Measurements from ENCODE around the gene DAB2. TPM values are rescaled to one million over a fixed set of nuclear protein-coding genes. Genes with fewer than 3 reads are reported as not detected.
"Not testable (repeated sequence)": the region's sequence is repeated elsewhere in the genome, so short reads cannot be mapped to it uniquely, and the experiment has no call there.

Gene DAB2
- total RNA-seq, 6 donors from 2014 or later = 100 to 177 (median 144) TPM

DNA sequence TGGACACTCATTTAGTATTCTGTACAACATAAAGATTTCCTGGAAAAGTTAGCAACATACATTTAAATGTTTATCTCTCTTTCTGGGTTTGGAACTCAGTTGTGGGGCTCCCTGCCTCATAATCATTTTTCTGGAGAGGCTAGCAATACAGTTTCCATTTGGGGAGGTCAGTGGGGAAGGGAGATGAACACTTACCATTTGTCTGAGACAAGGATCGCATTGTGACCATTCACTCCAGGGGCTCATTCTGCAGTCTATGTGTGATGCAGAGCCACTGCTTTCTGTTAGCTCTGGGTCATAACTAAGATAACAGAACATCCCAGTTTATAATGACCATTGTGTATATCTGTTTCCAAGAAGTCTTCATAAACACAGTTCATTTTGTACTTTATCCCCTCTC lies 82.9 kb downstream of the DAB2 start:
- no peaks in the 10 kb centered on the region for H3K9me3 ChIP-seq
- no peak for DNase-seq
- H3K4me3 ChIP-seq = no peak overlapping the region
- no peaks in the 10 kb centered on the region for H3K27me3 ChIP-seq
- TF ChIP-seq EP300 (IDR thresholded peaks at IDR 0.05) = no peak
- TF ChIP-seq, protein P1, sequence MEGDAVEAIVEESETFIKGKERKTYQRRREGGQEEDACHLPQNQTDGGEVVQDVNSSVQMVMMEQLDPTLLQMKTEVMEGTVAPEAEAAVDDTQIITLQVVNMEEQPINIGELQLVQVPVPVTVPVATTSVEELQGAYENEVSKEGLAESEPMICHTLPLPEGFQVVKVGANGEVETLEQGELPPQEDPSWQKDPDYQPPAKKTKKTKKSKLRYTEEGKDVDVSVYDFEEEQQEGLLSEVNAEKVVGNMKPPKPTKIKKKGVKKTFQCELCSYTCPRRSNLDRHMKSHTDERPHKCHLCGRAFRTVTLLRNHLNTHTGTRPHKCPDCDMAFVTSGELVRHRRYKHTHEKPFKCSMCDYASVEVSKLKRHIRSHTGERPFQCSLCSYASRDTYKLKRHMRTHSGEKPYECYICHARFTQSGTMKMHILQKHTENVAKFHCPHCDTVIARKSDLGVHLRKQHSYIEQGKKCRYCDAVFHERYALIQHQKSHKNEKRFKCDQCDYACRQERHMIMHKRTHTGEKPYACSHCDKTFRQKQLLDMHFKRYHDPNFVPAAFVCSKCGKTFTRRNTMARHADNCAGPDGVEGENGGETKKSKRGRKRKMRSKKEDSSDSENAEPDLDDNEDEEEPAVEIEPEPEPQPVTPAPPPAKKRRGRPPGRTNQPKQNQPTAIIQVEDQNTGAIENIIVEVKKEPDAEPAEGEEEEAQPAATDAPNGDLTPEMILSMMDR (IDR thresholded peaks at IDR 0.05) = no peak
- no peak for TF ChIP-seq POLR2AphosphoS5 (IDR thresholded peaks at IDR 0.05)
- no peak for TF ChIP-seq POLR2A (IDR thresholded peaks at IDR 0.05)
- 97 to 100% methylated on average over 1 of the region's 1 CpG for WGBS, 2 donors
- no peaks in the 10 kb centered on the region for H3K36me3 ChIP-seq
- H3K27ac ChIP-seq = no peak overlapping the region
- no peak for ATAC-seq (ENCODE audit: low FRiP score in 2 of 2)
- H3K4me1 ChIP-seq = no peaks in the 10 kb centered on the region

GRCh38 chr5:39340506-39340905 lies 84.3 kb downstream of the DAB2 start:
- WGBS, 2 donors = 70 to 75% methylated on average over 1 of the region's 1 CpG
- DNase-seq (no peak), ATAC-seq (ENCODE audit: low FRiP score in 2 of 2) (no peak)

GRCh38 chr5:39337252-39337915 lies 87.4 kb downstream of the DAB2 start:
- no peak for ATAC-seq (ENCODE audit: low FRiP score in 2 of 2)
- H3K27me3 ChIP-seq = no peaks in the 10 kb centered on the region
- 79 to 81% methylated on average over 1 of the region's 1 CpG for WGBS, 2 donors

More at GRCh38 chr5:39340506-39340905, 84.3 kb downstream of the DAB2 start:
- no peaks in the 10 kb centered on the region for H3K9me3 ChIP-seq
- H3K27ac ChIP-seq = no peak overlapping the region
- H3K27me3 ChIP-seq = no peaks in the 10 kb centered on the region
- no peak overlapping the region for H3K4me3 ChIP-seq
- H3K4me1 ChIP-seq = no peaks in the 10 kb centered on the region
- no peaks in the 10 kb centered on the region for H3K36me3 ChIP-seq
- no peak for TF ChIP-seq POLR2AphosphoS5 (IDR thresholded peaks at IDR 0.05)

GRCh38 chr5:39334296-39334695 lies 90.5 kb downstream of the DAB2 start:
- WGBS, 2 donors = no CpG with 5 or more reads among the region's 27 CpGs
- H3K27ac ChIP-seq; ATAC-seq (ENCODE audit: low FRiP score in 2 of 2): not testable (repeated sequence)

More at GRCh38 chr5:39337252-39337915, 87.4 kb downstream of the DAB2 start:
- DNase-seq = no peak
- H3K4me3 ChIP-seq = no peak overlapping the region
- no peaks in the 10 kb centered on the region for H3K4me1 ChIP-seq
- no peaks in the 10 kb centered on the region for H3K36me3 ChIP-seq
- H3K9me3 ChIP-seq = no peaks in the 10 kb centered on the region
- TF ChIP-seq POLR2AphosphoS5 (IDR thresholded peaks at IDR 0.05) = no peak
- no peak for TF ChIP-seq POLR2A (IDR thresholded peaks at IDR 0.05)
- TF ChIP-seq EP300 (IDR thresholded peaks at IDR 0.05) = no peak
- TF ChIP-seq, protein P1 (IDR thresholded peaks at IDR 0.05) = no peak
- no peak overlapping the region for H3K27ac ChIP-seq

GRCh38 chr5:39333104-39333503 lies 91.7 kb downstream of the DAB2 start:
- TF ChIP-seq, protein P1 (IDR thresholded peaks at IDR 0.05) = no peak
- TF ChIP-seq POLR2A (IDR thresholded peaks at IDR 0.05) (no peak), EP300 (IDR thresholded peaks at IDR 0.05) (no peak), POLR2AphosphoS5 (IDR thresholded peaks at IDR 0.05) (no peak)
- no peak for ATAC-seq (ENCODE audit: low FRiP score in 2 of 2)
- Histone ChIP-seq H3K36me3 (no peaks in the 10 kb centered on the region), H3K27ac (no peak overlapping the region), H3K4me3 (no peak overlapping the region), H3K27me3 (no peaks in the 10 kb centered on the region), H3K4me1 (no peaks in the 10 kb centered on the region), H3K9me3 (no peaks in the 10 kb centered on the region)
- no peak for DNase-seq
- 96 to 100% methylated on average over 1 of the region's 1 CpG for WGBS, 2 donors

More at GRCh38 chr5:39334296-39334695, 90.5 kb downstream of the DAB2 start:
- DNase-seq = peak in 1 of 2 donors; percentile 62
- H3K27me3 ChIP-seq, H3K4me3 ChIP-seq, H3K4me1 ChIP-seq, H3K9me3 ChIP-seq, H3K36me3 ChIP-seq: not testable (repeated sequence)

- H3K4me1 ChIP-seq = no peaks in the 10 kb centered on the region
- ATAC-seq (ENCODE audit: low FRiP score in 2 of 2) (peak in 1 of 2 donors; percentile 66), DNase-seq (no peak)
- WGBS, 2 donors = 76 to 82% methylated on average over 2 of the region's 2 CpGs
- no peak overlapping the region for H3K4me3 ChIP-seq
- H3K36me3 ChIP-seq = no peaks in the 10 kb centered on the region
- no peaks in the 10 kb centered on the region for H3K27me3 ChIP-seq
- H3K27ac ChIP-seq = no peak overlapping the region
- TF ChIP-seq, protein P1 (IDR thresholded peaks at IDR 0.05) = no peak
- H3K9me3 ChIP-seq = no peaks in the 10 kb centered on the region
Observed at GRCh38 chr5:39331861-39332381, 92.9 kb downstream of the DAB2 start.

Data from upper lobe of left lung (tissue), 6 donors.